HG03025 (cell line): ENCODE data around the gene SCAMP5.

Experiments
- ATAC-seq: cut with Tn5 transposase; IDR thresholded peaks from one replicate; pipeline ENCODE4 v1.9.1; 2021; ENCODE audit warnings: mild to moderate bottlenecking, moderate library complexity; ENCODE audit not compliant: unreplicated experiment, low FRiP score

SCAMP5 gene

DNA sequence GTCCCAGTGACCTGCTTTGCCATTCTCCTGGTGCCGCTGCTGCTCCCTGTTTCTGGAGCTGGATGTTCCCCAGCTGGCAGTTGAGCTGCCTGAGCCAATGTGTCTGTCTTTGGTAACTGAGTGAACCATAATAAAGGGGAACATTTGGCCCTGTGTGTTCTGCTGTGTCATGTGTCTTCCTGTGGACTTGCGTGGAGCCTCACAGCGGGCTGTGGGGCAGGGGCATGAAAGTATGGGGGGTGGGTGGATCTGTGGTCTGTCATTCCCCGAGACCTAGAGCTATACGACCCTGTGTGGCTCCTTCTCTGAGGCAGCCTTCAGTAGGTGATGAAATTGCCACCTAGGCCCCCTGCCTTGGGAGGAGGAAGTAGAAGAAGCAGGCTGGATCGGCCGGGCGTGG lies 26.0 kb downstream of the SCAMP5 start:
- ATAC-seq: no peak

DNA sequence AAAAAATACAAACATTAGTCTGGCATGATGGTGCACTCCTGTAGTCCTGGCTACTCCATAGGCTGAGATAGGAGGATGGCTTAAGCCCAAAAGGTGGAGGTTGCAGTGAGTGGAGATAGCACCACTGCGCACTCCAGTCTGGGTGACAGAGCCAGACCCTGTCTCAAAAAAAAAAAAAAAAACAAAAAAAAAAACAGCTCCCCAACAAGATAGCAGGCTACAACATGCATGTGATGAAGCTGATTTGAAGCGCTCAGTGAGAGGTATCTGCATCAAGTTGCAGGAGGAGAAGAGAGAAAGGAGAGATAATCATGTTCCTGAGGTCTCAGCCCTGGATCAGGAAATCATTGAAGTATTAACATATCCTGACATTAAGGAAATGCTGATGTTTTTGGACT lies 27.4 kb downstream of the SCAMP5 start:
- no peak for ATAC-seq

DNA sequence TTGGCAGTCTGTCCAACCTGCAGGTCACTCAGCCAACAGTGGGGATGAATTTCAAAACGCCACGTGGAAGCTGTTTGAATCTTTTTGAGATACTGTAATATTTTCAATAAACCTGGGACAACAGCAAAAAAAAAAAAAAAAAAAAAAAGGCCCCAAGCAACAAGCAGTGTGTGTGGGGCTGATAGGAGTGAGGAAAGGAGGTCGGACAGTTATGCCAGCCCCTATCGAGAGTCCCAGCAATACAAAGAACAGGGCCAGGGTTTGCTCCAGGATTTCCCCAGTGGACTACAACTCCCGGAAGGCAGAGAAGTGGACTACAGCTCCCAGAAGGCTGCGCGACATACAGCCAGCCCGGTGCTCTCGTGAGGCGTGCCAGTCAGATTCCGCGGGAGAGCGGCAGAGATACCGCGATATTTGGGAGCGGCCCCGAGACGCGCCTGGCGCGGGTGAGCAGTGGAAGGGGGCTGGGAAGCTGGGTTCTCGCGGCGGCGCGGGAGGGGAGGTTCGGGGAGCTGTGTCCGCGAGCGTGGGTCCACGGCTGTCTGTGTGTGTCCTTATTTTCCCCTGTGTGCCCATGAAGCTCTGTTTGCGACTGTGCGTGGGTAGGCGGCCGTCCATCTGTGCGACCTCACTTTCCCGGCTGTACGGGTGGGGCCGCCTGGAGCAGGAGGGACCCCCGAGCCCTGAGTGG lies 28.0 kb downstream of the SCAMP5 start, which contains the start of gene PPCDC:
Gene PPCDC, plus strand, starts transcription at position 410 of the 691 bp plus-strand sequence. CDS start 4,729 bp downstream, outside the sequence.
- ATAC-seq: peak; percentile 89

DNA sequence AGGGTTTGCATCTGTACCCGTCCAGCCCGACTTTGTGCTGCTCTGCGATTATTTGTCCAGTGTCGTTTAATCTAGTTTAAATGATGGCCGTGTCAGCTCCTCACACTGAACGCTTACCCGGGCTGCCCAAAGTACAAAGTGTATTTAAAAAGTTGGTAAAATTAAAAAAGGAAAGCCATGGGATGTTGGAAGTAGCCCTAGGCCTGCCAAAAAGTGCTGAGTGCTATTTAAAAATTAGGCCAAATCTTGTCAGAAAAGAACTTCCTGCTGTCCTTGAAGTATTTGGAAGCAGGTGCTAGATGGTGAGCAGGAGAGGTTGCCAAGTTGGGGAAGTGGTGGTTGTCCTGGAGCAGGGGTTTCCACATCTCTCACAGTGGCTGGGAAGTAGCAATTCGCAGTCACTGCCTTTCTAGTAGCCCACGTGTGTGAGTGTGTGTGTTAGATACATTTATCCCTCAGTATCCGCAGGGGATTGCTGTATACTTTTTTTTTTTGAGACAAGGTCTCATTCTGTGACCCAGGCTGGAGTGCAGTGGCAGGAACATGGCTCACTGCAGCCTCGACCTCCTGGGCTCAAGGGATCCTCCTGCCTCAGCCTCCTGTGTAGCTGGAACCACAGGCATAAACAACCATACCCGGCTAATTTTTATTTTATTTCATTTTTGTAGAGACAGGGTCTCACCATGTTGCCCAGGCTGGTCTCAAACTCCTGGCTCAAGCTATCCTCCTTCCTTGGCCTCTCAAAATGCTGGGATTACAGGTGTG lies 28.7 kb downstream of the SCAMP5 start:
- ATAC-seq: no peak

DNA sequence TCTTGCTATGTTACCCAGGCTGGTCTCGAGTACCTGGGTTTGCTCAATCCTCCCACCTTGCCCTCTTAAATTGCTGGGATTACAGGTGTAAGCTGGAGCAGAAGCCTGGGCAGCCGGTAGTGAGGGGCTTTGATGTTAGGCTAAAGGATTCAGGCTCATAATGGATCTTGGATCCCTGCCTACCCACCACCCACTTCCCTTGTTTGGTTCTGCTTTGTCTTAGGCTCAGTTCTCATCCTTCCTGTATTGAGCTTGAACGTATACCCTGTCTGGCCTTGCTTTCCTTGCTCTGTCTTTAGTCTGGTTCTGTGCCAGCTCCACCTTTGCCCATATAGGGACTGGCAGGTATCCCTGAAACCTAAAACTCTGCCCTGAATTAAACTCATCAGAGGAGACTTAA lies 29.7 kb downstream of the SCAMP5 start:
- ATAC-seq: no peak

DNA sequence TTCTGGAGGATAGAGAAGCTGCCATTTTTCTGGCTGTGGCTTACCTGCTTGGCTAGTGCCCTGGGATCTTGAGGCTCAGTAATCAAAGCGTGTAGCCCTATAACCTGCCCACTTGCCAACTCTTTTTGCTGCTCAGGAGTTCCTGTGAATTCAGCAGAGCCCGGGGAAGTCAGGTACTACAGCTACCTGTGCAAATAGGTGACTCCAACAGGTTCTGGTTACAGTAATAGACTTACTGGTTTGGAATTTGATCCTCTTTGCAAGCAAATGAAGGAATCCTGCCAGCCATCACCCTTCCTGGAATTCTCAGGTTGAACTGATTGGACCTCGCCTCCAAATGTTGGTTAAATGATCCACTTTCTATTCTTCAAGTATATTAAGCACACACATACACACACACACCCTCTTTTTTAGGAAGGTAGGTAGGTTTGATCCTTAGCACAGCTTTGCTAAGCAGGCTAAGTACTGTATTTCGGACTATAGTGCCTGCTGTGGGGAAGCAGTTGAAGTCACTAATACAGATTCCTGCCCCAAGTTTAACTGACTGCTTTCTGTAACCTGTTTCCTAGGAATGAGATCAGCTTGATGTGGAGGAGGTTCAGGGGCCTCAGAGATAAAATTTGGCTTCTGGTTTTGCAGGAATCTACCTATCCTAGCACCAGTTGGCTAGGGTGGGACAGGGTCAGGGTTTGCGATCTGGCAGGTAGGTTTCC lies 30.3 kb downstream of the SCAMP5 start:
- ATAC-seq: no peak

DNA sequence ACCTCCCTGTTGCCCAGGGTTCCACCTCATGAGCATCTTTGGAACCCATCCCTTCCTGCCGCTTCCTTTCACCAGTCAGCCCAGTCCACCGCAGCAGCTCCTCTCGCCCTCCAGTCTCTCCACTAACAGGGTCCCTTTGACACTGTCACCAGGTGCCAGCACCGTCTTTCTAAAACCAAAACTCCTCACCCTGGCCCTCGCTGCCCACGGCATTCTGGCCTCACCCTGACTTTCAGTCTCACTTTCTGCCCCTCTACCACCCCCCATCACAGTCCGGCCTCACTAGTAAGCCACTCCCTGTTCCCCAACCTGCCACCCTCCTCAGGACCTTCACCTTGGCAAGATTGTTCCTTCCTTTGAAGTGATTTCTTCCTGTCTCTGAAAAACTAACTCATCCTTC lies 32.2 kb downstream of the SCAMP5 start:
- ATAC-seq: no peak

DNA sequence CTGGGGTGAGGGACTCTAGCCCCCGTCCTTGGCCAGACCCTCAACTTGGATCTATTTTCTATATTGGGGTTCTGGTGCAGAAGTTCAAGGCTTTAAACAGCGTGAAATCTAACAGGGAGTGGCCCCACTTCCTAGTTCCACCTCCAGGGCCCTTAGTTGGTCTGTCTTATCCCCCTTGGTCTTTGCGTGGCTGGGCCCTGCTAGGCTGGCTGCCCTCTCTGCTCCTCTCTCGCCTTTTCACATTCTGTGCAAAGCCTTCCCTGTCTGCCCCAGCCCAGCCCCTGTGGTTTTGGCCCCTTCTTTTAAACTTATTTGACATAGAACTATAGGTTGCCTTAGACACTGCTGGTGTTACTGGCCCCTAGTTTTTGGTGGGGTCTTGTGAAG lies 33.6 kb downstream of the SCAMP5 start:
- no peak for ATAC-seq

DNA sequence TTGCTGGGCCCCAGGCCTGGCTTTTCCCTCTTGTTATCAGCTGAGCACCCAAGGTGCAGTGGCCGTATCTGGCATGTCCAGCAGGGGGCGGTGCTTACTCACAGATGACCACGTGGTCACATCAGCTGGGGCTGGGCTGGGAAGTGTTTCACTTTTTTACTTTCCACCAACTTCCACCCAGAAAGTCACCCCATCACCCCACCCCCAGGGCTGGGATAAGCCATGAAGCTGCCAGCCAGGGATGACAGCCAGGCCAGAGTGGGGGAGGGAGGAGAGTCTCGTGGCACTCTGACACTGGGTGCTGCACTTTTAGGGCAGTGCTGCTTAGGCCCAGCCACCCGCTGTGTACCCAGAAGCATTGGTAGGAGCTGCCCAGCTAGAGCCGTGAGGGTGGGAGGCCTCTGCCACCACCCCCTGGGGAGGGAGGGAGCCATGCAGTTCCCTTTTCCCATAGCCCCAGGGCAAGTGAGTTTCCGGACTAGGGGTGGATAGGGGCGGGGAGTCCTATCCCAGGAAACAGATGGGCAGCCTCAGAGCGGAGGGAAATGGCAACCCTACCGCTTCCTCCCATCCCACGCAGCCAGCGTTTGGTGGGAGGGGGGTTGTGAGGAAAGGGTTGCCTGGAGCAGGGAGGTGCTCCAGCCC lies 34.1 kb downstream of the SCAMP5 start:
- ATAC-seq: no peak

DNA sequence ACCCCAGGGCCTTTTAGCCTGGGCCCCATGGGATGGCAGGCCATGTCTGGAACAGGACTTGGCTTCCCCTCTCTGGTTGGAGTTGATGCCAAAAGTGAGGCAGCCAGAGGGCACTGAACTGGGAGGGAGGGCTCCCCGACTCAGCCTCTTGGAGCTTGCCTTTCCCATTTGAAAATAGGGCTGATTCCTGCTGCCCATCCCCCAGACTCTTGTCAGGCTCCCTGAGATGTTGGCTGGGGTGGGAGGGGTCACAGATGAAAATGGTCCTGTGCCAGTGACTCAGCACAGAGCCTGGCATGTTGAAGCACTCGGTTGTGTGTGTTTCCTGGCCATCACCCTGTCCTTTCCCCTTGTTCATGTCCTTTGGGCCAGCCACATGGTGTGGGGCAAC lies 34.7 kb downstream of the SCAMP5 start:
- ATAC-seq: no peak

DNA sequence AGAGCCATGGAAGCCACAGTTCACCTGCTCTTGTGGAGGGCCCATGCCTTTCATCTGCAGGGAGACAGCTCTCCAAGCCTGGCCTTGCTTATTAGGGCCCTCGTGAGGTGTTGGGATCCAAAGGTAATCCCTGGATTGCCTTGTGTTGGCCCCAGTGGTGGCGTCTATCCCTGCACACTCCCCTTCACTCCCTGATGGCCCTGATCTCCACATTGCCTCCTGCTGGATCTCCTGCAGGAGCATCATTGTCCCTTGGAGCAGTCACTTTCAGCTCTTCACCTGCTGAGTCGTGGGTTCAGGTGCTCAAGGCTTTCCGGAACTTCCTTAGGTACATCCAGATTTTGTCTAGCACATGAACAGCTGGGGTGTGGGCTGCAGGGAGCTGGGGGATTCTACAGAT lies 35.1 kb downstream of the SCAMP5 start:
- no peak for ATAC-seq

DNA sequence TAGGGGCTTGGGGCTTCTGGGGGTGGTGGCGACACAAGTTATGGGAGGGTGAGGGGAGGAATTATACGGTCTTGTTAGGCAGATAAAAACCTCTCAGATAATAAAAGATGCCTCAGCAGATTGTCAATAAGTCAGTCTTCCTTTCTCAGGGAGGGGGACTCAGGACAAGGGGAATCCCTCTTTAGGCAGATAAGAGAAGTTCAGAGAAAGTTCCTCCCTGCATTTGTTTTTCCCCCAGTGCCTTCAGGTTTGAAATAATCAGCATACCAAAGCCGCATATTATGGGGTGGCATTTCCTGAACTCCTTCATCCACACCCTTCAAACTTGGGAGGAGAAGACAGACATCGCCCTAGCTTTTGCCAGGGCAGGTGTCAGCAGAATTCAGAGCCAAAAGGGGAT lies 36.5 kb downstream of the SCAMP5 start:
- ATAC-seq: no peak

DNA sequence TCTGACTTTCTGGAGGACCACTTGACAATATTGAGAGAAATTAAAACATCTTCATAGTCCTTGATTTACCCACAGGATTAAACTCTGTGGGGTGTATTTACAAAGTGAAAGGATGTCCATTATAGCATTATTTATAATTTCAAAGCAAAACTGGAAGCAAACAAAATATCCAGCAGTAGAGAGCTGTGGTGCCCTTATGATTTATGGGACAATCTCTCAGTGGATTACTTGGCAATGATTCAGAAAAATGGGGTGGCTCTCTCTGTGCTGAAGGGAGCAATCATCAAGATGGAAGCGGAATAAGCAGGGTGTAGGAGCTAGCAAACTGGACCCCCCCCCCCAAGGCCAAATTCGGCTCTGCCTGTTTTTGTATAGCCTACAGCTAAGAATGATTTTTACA lies 37.0 kb downstream of the SCAMP5 start:
- ATAC-seq: no peak

DNA sequence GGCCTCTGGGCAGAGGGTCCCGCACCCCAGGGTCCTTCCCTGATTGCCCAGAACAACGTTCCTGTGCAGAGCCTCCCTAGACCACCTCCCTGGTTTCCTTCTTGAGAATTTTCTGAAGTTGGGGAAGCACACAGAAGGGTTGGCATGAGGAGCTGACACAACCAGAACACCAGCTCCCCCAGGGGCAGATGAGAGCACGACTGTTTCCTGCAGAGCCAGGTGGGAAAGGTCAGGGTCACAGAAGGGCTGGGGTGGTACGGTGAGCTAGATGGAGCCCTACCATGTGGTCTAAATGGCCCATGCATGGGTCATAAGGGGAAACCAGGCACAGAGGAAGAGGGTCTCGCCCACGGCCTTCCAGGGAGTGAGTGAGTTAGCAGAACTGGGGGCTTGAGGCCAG lies 38.4 kb downstream of the SCAMP5 start:
- no peak for ATAC-seq

DNA sequence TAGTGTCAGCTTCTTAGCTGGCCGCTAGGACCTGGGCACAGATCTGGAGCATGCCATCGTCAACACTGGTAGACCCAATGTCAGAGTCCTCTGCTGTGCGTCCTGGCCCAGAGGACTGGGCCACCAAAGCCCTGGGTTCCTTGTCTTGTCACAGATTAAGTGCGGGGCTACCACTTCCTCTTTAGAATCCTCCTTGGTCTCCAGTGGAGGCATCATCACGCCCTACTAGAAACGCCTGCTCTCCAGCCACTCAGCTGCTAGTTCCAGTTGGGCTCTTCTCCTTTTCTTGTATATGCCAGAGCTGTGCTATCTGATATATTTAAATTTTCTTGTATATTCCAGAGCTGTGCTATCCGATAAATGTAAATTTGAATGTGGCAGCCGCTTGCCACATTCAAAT lies 39.3 kb downstream of the SCAMP5 start:
- no peak for ATAC-seq

DNA sequence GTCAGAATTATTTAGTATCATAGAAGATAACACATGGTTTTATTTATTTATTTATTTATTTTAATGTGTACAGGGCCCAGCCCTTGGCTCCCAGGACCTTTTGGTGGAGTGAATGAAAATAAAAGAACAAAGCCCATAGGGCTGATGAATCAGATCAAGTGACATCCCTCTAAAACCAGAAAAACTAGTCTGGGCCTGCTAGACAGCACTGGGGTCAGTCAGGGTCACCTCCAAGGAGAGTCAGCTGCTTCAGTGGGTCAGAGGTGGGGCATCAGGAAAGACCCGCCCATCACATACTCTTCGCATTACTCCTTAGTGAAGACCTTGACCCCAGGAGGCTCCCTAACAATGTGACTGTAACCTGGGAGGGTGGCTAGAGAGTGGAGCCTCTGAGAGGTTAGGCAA lies 40.9 kb downstream of the SCAMP5 start:
- no peak for ATAC-seq

DNA sequence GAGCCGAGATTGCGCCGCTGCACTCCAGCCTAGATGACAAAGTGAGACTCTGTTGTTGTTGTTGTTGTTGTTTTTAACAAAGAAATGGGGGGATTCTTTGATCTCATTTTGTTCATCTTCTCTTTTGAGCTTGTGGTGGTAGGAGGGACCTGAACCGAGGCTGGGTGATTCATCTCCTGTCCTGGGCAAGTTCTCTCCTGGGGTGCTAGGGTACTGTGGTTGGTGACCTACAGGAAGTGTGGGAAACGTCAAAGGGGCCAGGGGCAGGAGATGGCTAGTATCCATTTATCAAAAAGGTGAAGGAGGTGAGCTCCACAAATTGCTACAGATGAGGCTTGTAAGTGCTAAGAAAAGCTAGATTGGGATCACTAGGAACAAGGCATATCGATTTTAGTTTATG lies 42.3 kb downstream of the SCAMP5 start:
- no peak for ATAC-seq

DNA sequence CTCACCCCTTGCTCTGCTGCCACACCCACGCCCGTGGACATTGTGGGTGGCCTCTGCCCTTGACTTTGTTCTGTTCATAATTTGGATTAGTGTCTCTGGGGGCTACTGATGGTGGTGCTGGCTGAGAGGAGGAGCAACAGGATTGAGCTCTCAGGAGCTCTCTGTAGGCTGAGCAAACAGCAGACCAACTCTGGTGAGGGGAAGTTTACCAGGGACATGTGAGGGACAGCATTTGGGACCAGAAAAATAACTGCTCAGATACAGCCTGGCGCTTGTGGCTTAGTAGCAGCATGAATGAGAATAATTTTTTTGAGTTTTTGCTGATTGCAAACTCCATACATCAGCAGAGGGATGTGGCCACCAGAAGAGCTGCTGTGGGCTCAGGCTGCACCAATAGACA lies 42.9 kb downstream of the SCAMP5 start:
- no peak for ATAC-seq

DNA sequence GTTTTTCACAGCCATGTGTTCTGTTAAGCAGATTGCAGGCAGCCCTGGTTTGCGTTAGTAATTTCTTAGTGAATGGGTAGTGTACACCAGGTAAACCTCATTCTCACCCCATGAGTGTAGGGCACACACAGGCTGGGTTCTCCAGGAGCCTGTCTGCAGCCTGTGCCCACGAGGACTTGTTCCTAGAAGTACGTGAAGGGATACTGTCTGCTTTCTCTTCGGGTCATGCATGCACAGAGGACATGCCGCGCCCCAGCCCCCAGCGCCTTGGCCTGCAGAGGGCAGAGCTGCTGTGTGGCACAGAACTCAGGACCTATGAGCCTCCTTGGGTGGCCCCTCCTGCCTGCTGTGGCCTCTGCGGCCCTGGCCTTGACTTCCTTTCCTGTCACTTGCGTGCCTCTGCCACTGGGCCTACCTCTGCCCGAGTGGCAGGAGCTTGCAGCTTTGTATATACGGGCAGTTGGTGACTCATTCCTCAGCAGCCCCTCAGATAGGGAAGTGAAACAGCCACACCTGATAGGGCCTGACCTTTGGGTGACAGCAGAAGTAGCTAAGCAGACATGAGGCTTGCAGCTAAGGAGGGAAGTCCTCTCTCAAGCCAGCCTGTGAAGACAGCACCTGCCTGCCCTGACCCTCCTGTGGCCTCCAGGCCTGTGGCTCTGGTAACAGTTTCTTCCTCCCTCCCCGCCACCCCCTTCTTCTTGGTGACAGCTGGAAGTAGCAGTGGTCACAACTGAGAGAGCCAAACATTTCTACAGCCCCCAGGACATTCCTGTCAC lies 47.6 kb downstream of the SCAMP5 start:
- peak; percentile 69 for ATAC-seq

DNA sequence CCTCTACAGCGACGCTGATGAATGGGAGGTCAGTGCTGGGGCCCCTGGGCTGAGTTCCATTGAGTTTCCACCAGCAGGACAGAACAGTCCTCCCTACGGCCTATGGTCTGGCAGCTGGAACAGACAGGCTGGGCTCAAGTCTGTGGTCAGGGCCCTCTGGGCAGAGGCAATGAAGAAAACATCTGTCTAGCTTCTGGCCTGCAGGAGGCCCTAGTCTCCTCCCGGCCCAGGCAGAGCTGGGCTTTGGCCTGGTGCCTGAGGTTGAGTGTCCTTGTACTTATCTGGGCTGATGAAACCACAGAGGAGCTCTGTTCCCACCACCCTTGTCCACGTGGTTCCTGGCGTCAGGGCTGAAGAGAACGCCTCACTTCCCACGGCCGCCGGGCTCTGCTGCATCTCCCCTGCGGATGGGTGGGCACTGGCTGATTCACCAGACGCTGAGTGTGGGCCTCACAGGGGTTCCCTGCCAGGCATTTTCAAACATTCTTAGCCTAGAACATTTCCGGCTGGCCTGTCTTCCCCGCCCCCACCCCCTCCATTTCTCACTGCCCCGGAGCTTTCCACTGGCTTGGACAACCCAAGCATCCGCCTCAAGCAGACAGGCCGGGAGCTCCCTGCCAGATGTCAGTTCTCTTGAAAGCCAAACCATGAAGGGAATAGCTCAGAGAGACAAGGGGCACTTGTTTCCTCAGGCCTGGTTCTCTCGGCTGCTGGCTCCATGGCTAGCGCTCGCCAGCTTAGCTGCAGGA lies 48.3 kb downstream of the SCAMP5 start:
- peak; percentile 32 for ATAC-seq
